Osteoblast (primary cell): ENCODE measurements around the gene PROC. TPM values are rescaled to one million over a fixed set of nuclear protein-coding genes. Genes with fewer than 3 reads are reported as not detected.
A peak's percentile ranks its signal among the peaks of the same experiment; 100 is the strongest.

Experiments
- DNase-seq: peaks from one replicate; pipeline ENCODE4 v3.0.0; 2011; ENCODE audit warnings: low spot score, mixed read lengths; ENCODE audit not compliant: insufficient read length; ENCODE audit errors: missing footprints
- H2AFZ ChIP-seq: 2 replicates; pipeline ENCODE4 v1.6.0; 2011; ENCODE audit warnings: mild to moderate bottlenecking, low read length
- H3K27ac ChIP-seq: 2 replicates; pipeline ENCODE4 v1.5.1; 2011; ENCODE audit warnings: mild to moderate bottlenecking, low read depth, low read length, moderate library complexity
- H3K27me3 ChIP-seq: 2 replicates; pipeline ENCODE4 v1.6.0; 2012; ENCODE audit warnings: mild to moderate bottlenecking, control low read depth, inconsistent platforms, low read length, moderate library complexity; ENCODE audit not compliant: insufficient read depth
- H3K36me3 ChIP-seq: 2 replicates; pipeline ENCODE4 v1.5.1; 2011; ENCODE audit warnings: mild to moderate bottlenecking, low read length, control low read depth, moderate library complexity; ENCODE audit not compliant: insufficient read depth
- H3K4me1 ChIP-seq: 2 replicates; pipeline ENCODE4 v1.5.1; 2011; ENCODE audit warnings: mild to moderate bottlenecking, low read length, control low read depth, moderate library complexity; ENCODE audit not compliant: insufficient read depth
- H3K4me2 ChIP-seq: 2 replicates; pipeline ENCODE4 v1.6.0; 2011; ENCODE audit warnings: mild to moderate bottlenecking, low read length; ENCODE audit not compliant: insufficient read depth
- H3K4me3 ChIP-seq: fragments of 200-600 bp; sonication (generic); 3 replicates; pipeline ENCODE4 v1.5.1; 2012; ENCODE audit warnings: mild to moderate bottlenecking, low read length, inconsistent platforms; ENCODE audit not compliant: insufficient read depth
- H3K79me2 ChIP-seq: 2 replicates; pipeline ENCODE4 v1.6.0; 2012; ENCODE audit warnings: mild to moderate bottlenecking, low read length, control low read depth, inconsistent platforms; ENCODE audit not compliant: insufficient read depth
- H3K9me3 ChIP-seq: 2 replicates; pipeline ENCODE4 v1.5.1; 2011; ENCODE audit warnings: low read depth, low read length, control low read depth
- H4K20me1 ChIP-seq: 2 replicates; pipeline ENCODE4 v1.6.0; 2012; ENCODE audit warnings: mild to moderate bottlenecking, low read length, control low read depth; ENCODE audit not compliant: insufficient read depth
- total RNA-seq: library from RNA; depleted of rRNA; stranded (reverse); fragments of >200 nt; gene quantifications from 2 replicates; pipeline ENCODE4 v1.2.3, GENCODE V29; 2012
- TF ChIP-seq, protein P1 (sequence below): IDR thresholded peaks from 2 replicates; pipeline ENCODE4 v1.5.1; 2011; ENCODE audit warnings: mild to moderate bottlenecking, low read depth, low read length, moderate library complexity; ENCODE audit errors: extremely low read depth

The PROC gene
- total RNA-seq, 1 donor, result not detected

DNA sequence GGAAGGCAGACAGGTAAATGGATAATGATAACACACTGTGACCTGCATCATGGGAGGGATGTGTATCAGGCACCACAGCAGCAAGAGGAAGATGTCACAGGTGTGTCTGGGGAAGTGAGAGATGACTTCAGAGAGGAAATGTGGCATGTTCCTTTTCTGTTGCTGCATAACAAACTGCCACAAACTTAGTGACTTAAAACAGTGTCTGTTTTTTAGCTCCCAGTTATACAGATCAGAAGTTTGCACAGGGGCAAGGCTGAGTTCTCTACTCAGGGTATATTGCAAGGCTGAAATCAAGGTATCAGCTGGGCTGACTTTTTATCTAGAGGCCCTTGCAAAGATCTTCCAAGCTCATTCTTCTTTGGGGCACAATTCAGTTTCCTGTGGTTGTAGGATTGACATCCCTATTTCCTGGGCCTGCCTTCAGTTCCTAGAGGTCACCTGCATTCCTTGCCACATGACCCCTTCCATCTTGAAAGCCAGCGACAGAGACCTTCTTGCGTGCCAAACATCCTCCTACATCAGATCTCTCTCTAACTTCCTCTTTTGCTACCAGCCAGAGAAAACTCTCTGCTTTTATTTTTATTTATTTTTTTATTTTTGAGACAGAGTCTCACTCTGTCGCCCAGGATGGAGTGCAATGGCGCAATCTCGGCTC, 28.3 kb upstream of the PROC start:
- peaks cover 16% of the 10 kb centered on the region for H4K20me1 ChIP-seq
- no peak overlapping the region for H2AFZ ChIP-seq
- H3K4me1 ChIP-seq, result peaks cover 34% of the 10 kb centered on the region
- TF ChIP-seq, protein P1, sequence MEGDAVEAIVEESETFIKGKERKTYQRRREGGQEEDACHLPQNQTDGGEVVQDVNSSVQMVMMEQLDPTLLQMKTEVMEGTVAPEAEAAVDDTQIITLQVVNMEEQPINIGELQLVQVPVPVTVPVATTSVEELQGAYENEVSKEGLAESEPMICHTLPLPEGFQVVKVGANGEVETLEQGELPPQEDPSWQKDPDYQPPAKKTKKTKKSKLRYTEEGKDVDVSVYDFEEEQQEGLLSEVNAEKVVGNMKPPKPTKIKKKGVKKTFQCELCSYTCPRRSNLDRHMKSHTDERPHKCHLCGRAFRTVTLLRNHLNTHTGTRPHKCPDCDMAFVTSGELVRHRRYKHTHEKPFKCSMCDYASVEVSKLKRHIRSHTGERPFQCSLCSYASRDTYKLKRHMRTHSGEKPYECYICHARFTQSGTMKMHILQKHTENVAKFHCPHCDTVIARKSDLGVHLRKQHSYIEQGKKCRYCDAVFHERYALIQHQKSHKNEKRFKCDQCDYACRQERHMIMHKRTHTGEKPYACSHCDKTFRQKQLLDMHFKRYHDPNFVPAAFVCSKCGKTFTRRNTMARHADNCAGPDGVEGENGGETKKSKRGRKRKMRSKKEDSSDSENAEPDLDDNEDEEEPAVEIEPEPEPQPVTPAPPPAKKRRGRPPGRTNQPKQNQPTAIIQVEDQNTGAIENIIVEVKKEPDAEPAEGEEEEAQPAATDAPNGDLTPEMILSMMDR, result no peak
- peaks cover 25% of the 10 kb centered on the region for H3K79me2 ChIP-seq
- H3K36me3 ChIP-seq, result no peaks in the 10 kb centered on the region
- H3K27ac ChIP-seq, result no peak overlapping the region
- no peak overlapping the region for H3K4me2 ChIP-seq
- no peaks in the 10 kb centered on the region for H3K9me3 ChIP-seq
- no peak for DNase-seq
- H3K27me3 ChIP-seq, result no peaks in the 10 kb centered on the region
- H3K4me3 ChIP-seq, result no peak overlapping the region

DNA sequence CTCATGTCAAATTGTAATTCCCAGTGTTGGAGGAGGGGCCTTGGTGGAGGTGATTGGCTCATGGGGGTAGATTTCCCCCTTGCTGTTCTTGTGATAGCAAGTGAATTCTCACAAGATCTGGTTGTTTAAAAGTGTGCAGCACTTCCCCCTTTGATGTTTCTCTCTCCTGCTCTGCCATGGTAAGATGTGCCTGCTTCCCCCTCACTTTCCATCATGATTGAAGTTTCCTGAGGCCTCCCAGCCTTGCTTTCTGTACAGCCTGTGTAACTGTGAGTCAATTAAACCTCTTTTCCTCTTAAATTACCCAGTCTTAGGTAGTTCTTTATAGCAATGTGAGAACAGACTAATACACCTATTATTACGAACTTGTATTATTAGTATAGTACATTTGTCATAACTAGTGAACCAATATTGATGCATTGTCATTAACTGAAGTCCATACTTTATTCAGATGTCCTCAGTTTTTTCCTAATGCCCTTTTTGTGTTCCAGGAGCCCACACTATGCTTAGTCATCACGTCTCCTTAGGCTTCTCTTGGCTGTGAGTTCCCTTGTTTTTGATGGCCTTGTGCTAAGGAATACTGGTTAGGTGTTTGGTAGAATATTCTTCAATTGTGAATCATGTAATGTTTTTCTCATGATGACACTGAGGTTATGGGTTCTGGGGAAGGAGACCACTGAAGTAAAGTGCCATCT, 25.9 kb upstream of the PROC start:
- H3K4me3 ChIP-seq, result no peak overlapping the region
- H3K27ac ChIP-seq, result peak overlapping the region; percentile 61
- no peaks in the 10 kb centered on the region for H4K20me1 ChIP-seq
- no peak overlapping the region for H3K4me2 ChIP-seq
- H3K79me2 ChIP-seq, result peaks cover 3% of the 10 kb centered on the region
- H3K27me3 ChIP-seq, result no peaks in the 10 kb centered on the region
- no peaks in the 10 kb centered on the region for H3K36me3 ChIP-seq
- H2AFZ ChIP-seq, result no peak overlapping the region
- H3K9me3 ChIP-seq, result no peaks in the 10 kb centered on the region
- TF ChIP-seq, protein P1, result no peak
- H3K4me1 ChIP-seq, result peaks cover 22% of the 10 kb centered on the region
- no peak for DNase-seq

DNA sequence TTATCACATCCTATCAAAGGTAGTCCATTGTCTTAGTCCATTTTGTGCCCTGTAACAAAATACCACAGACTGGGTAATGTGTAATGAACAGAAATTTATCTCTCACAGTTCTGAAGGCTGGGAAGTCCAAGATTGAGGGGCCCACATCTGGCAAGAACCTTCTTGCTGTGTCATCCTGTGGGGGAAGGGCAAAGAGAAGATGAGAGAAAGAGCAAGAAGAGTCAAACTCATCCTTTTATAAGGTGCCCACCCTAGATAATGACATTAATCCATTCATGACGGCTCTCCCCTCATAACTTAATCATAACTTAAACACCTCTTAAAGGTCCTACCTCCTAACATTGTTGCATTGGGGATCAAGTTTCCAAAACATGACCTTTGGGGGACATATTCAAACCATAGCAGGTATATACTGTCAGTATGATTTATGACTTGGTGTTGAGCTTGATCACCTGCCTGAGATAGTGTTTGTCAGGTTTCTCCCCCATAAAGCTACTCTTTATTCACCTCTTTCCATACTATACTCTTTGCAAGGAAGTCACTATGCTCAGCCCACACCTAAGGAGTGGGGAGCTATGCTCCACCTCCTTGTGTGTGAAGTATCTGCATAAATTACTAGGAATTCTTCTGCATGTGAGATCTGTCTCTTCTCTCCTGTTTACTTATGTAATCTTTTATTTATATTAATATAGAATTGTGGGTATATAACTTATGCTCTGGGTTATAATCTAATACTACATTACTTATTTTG, 25.2 kb upstream of the PROC start:
- no peaks in the 10 kb centered on the region for H3K36me3 ChIP-seq
- H3K4me1 ChIP-seq, result peaks cover 25% of the 10 kb centered on the region
- H4K20me1 ChIP-seq, result no peaks in the 10 kb centered on the region
- H2AFZ ChIP-seq, result no peak overlapping the region
- H3K27me3 ChIP-seq, result no peaks in the 10 kb centered on the region
- no peak for DNase-seq
- H3K4me2 ChIP-seq, result no peak overlapping the region
- TF ChIP-seq, protein P1, result no peak
- no peak overlapping the region for H3K4me3 ChIP-seq
- peak overlapping the region; percentile 61 for H3K27ac ChIP-seq
- H3K9me3 ChIP-seq, result no peaks in the 10 kb centered on the region
- H3K79me2 ChIP-seq, result no peaks in the 10 kb centered on the region

DNA sequence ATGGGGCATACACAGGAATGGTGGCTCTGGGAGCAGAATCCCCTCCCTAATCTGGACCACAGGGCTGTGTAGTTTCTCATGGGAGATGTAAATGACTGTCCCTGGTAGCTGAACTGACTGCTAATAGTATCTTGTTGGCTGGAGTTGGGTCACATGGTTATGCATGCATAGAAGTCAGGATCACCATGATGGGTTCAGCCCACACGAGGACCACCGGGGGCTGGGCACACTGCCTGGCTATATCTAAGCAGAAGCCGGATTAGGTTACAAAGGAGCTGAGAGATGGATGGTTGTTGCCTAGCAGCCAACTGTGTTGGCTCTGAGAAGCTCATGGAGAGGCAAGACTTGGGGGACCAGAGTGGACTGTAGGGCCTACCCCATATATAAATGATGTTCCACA, 23.7 kb upstream of the PROC start:
- H3K27me3 ChIP-seq, result no peaks in the 10 kb centered on the region
- H4K20me1 ChIP-seq, result no peaks in the 10 kb centered on the region
- no peaks in the 10 kb centered on the region for H3K9me3 ChIP-seq
- H3K36me3 ChIP-seq, result no peaks in the 10 kb centered on the region
- H3K4me3 ChIP-seq, result no peak overlapping the region
- no peak overlapping the region for H2AFZ ChIP-seq
- no peak overlapping the region for H3K27ac ChIP-seq
- H3K4me2 ChIP-seq, result no peak overlapping the region
- H3K4me1 ChIP-seq, result peaks cover 23% of the 10 kb centered on the region
- TF ChIP-seq, protein P1, result no peak
- DNase-seq, result no peak
- H3K79me2 ChIP-seq, result no peaks in the 10 kb centered on the region
